MM.1S (cell line): ENCODE measurements around the gene LRRC4B.

Experiments used
- DNase-seq: peaks from one replicate; pipeline ENCODE4 v3.0.0-alpha.2; 2015
- H2AFZ ChIP-seq: fragments of 300-600 bp; sonication (generic); 2 replicates; pipeline ENCODE4 v1.6.0; 2016; ENCODE audit warnings: antibody characterized with exemption, low read length
- H3F3A ChIP-seq: fragments of 300-600 bp; sonication (generic); 2 replicates; pipeline ENCODE4 v1.6.1; 2016; ENCODE audit warnings: mild to moderate bottlenecking, antibody characterized with exemption, low read length, moderate library complexity, mixed read lengths; ENCODE audit not compliant: insufficient read depth
- H3K27ac ChIP-seq: fragments of 300-600 bp; sonication (generic); 2 replicates; pipeline ENCODE4 v1.5.1; 2016; ENCODE audit warnings: mild to moderate bottlenecking, low read length
- H3K27me3 ChIP-seq: fragments of 300-600 bp; sonication (generic); replicated peaks from 2 replicates; pipeline ENCODE4 v1.6.0; 2016; ENCODE audit warnings: low read length; ENCODE audit not compliant: insufficient read depth
- H3K36me3 ChIP-seq: fragments of 300-600 bp; sonication (generic); replicated peaks from 2 replicates; pipeline ENCODE4 v1.6.1; 2016; ENCODE audit warnings: mild to moderate bottlenecking, low read length, mixed read lengths; ENCODE audit not compliant: insufficient read depth
- H3K4me1 ChIP-seq: fragments of 300-600 bp; sonication (generic); 2 replicates; pipeline ENCODE4 v1.6.1; 2016; ENCODE audit warnings: low read length, mixed read lengths
- H3K4me2 ChIP-seq: fragments of 300-600 bp; sonication (generic); 2 replicates; pipeline ENCODE4 v1.6.0; 2016; ENCODE audit warnings: low read depth, low read length
- H3K4me3 ChIP-seq: fragments of 300-600 bp; sonication (generic); 2 replicates; pipeline ENCODE4 v1.5.1; 2016; ENCODE audit warnings: low read length, mixed read lengths
- H3K79me2 ChIP-seq: fragments of 300-600 bp; sonication (generic); 2 replicates; pipeline ENCODE4 v1.6.1; 2016; ENCODE audit warnings: mixed run types, low read length, mixed read lengths
- H3K9ac ChIP-seq: fragments of 300-600 bp; sonication (generic); 2 replicates; pipeline ENCODE4 v1.6.1; 2016; ENCODE audit warnings: low read length, mixed read lengths
- H3K9me2 ChIP-seq: fragments of 300-600 bp; sonication (generic); replicated peaks from 2 replicates; pipeline ENCODE4 v1.6.1; 2016; ENCODE audit warnings: mild to moderate bottlenecking, low read length, mixed read lengths; ENCODE audit not compliant: insufficient read depth
- H3K9me3 ChIP-seq: fragments of 300-600 bp; sonication (generic); replicated peaks from 2 replicates; pipeline ENCODE4 v1.6.1; 2016; ENCODE audit warnings: mild to moderate bottlenecking, low read length, mixed read lengths; ENCODE audit not compliant: insufficient read depth
- H4K20me1 ChIP-seq: fragments of 300-600 bp; sonication (generic); 2 replicates; pipeline ENCODE4 v1.6.1; 2016; ENCODE audit warnings: mild to moderate bottlenecking, low read length, moderate library complexity, mixed read lengths; ENCODE audit not compliant: insufficient read depth
- EZH2 ChIP-seq: fragments of 300-600 bp; sonication (generic); optimal IDR thresholded peaks from 2 replicates; pipeline ENCODE3; 2017; ENCODE audit warnings: low read depth, mild to moderate bottlenecking, antibody characterized with exemption, low read length, mixed read lengths
- EZH2phosphoT487 ChIP-seq: fragments of 300-600 bp; sonication (generic); IDR thresholded peaks from 2 replicates; pipeline ENCODE4 v1.6.1; 2018; ENCODE audit warnings: antibody characterized with exemption, low read length
- TF ChIP-seq, protein P1 (sequence below): fragments of 300-600 bp; sonication (generic); IDR thresholded peaks from 2 replicates; pipeline ENCODE4 v1.5.1; 2016; ENCODE audit warnings: antibody characterized with exemption, low read length, mixed read lengths

LRRC4B gene

DNA sequence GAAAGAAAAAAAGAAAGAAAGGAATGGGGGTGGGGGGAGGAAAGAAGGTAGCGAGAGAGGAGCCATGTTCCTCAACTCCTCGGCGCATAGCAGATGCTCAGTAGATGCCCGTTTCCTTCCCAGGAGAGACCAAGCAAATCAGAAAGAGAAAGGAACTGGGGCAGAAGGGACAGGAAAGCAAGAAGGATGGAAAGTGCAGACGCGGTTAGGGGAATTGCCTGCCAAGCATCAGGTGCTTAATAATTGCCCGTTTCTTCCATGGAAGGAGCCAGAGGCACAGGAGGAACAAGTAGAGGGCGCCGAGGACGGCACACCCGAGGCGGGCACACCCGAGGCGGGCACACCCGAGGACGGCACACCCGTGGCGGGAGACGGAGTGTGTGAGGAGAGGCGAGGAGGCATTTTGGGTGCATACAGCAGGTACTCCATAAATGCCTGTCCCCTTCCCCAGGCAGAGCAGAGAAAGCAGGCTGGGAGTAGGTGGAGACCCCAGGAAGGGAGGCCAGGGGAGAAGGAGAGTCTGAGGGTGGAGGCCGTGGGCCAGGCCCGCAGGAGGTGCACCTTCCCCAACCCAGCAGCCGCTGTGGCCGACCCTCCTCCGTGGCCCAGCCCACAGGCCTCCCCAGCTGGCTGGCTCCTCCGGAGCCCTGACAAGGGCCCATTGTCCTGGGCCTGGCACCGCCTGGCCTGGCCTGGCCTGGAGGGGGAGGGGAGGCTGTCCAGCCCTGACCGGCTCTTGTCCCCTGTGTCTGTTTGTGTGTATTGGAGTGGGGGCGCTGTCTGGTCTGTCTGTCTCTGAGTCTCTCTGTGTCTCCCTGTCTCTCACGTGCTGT, 71.8 kb downstream of the LRRC4B start:
- DNase-seq, result no peak
- no peak overlapping the region for H3K9ac ChIP-seq
- no peak overlapping the region for H2AFZ ChIP-seq
- no peaks in the 10 kb centered on the region for H3F3A ChIP-seq
- no peaks in the 10 kb centered on the region for H3K36me3 ChIP-seq
- no peaks in the 10 kb centered on the region for H4K20me1 ChIP-seq
- TF ChIP-seq EZH2phosphoT487 (no peak), EZH2 (no peak)
- TF ChIP-seq, protein P1, sequence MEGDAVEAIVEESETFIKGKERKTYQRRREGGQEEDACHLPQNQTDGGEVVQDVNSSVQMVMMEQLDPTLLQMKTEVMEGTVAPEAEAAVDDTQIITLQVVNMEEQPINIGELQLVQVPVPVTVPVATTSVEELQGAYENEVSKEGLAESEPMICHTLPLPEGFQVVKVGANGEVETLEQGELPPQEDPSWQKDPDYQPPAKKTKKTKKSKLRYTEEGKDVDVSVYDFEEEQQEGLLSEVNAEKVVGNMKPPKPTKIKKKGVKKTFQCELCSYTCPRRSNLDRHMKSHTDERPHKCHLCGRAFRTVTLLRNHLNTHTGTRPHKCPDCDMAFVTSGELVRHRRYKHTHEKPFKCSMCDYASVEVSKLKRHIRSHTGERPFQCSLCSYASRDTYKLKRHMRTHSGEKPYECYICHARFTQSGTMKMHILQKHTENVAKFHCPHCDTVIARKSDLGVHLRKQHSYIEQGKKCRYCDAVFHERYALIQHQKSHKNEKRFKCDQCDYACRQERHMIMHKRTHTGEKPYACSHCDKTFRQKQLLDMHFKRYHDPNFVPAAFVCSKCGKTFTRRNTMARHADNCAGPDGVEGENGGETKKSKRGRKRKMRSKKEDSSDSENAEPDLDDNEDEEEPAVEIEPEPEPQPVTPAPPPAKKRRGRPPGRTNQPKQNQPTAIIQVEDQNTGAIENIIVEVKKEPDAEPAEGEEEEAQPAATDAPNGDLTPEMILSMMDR, result no peak
- H3K27ac ChIP-seq, result no peak overlapping the region
- H3K4me1 ChIP-seq, result no peaks in the 10 kb centered on the region
- H3K27me3 ChIP-seq, result no peaks in the 10 kb centered on the region
- H3K4me2 ChIP-seq, result no peak overlapping the region
- H3K79me2 ChIP-seq, result no peaks in the 10 kb centered on the region
- H3K9me2 ChIP-seq, result no peaks in the 10 kb centered on the region
- H3K9me3 ChIP-seq, result no peaks in the 10 kb centered on the region
- H3K4me3 ChIP-seq, result no peak overlapping the region

DNA sequence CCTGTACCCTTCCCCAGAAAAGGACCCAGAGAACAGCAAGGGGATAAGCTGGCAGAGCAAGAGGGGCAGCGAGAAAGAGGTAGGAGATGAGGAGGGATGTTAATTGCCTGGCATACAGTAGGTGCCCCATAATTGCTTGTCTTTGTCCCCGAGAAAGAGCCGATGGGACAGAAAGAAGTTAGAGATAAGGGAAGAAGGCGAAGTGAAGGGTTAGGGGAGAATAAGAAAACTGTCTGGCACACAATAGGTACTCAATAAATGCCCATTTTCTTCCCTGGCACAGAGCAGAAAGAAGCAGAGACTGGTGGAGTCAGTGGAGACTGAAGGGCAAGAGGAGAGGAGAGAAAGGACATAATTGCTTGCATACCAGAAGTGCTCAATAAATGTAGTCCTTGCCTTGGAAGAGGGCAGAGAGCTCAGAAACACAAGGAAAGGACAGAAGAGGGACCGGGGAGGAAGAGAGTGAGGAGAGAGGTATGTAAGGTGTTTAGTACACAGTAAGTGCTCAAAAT, 73.2 kb downstream of the LRRC4B start:
- H3K36me3 ChIP-seq, result no peaks in the 10 kb centered on the region
- H3K4me2 ChIP-seq, result no peak overlapping the region
- no peak overlapping the region for H3K9ac ChIP-seq
- H3K79me2 ChIP-seq, result no peaks in the 10 kb centered on the region
- H3K4me3 ChIP-seq, result no peak overlapping the region
- no peaks in the 10 kb centered on the region for H3K9me3 ChIP-seq
- no peak overlapping the region for H3K27ac ChIP-seq
- H2AFZ ChIP-seq, result no peak overlapping the region
- no peaks in the 10 kb centered on the region for H3K27me3 ChIP-seq
- no peaks in the 10 kb centered on the region for H4K20me1 ChIP-seq
- TF ChIP-seq EZH2phosphoT487 (no peak), EZH2 (no peak)
- TF ChIP-seq, protein P1, result no peak
- no peaks in the 10 kb centered on the region for H3K4me1 ChIP-seq
- H3F3A ChIP-seq, result no peaks in the 10 kb centered on the region
- H3K9me2 ChIP-seq, result no peaks in the 10 kb centered on the region
- DNase-seq, result no peak

DNA sequence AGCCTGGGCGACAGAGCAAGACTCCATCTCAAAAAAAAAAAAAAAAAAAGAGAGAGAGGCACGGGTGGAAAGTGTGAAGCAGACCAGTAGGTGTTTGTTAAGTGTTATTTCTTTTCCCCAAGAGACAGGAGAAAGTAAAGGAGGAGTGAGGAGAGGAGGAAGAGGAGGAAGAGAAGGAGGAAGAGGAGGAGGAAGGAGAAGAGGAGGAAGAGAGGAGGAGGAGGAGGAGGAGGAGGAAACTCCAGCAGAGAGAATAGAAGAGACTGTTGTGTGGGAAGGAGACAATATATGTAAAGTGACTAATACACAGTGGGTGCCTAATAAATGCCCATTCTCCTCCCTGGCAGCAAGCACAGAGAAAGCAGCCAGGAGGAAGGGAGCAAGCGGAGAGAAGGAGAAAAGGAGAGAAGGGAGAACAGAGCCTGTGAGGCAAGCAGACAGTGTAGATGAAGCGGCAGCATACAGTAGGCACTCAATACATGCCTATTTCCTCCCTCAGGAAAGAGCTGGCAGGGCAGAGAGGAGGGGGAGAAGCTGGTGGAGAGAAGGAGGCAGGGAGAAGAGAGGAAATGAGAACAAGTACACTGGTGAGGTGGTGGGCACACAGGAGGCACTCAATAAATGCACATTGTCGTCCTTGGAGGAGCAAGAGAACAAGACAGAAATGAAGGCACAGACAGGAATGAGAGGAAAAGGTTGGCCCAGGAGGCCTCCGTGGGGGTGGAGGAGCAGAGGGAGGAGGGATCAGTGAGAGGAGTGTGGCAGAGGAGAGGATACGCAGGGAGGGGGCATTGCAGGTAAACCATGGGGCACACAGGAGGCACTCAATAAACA, 73.8 kb downstream of the LRRC4B start:
- Histone ChIP-seq H3K9me2 (no peaks in the 10 kb centered on the region), H3F3A (no peaks in the 10 kb centered on the region), H3K9ac (no peak overlapping the region), H3K4me1 (no peaks in the 10 kb centered on the region), H3K4me2 (no peak overlapping the region), H3K79me2 (no peaks in the 10 kb centered on the region), H3K4me3 (no peak overlapping the region), H3K9me3 (no peaks in the 10 kb centered on the region), H2AFZ (no peak overlapping the region), H3K27ac (no peak overlapping the region), H3K27me3 (no peaks in the 10 kb centered on the region), H3K36me3 (no peaks in the 10 kb centered on the region), H4K20me1 (no peaks in the 10 kb centered on the region)
- DNase-seq, result no peak
- no peak for TF ChIP-seq EZH2phosphoT487
- TF ChIP-seq EZH2, result no peak
- TF ChIP-seq, protein P1, result no peak
